ENCODE measurements around the gene PLOD1.

Gene PLOD1

GRCh38 chr1:11942280-11942679 is 7.8 kb downstream of the PLOD1 start:
- TF ChIP-seq CTCF (conservative IDR thresholded peaks at IDR 0.05; ENCODE audit: low read depth, low read length): no peak
- DNase-seq (ENCODE audit: low read depth): no peak
- no peak overlapping the region for H3K4me3 ChIP-seq (ENCODE audit: low read depth, low read length)

- no peak overlapping the region for H3K4me3 ChIP-seq (ENCODE audit: low read depth, low read length)
- TF ChIP-seq CTCF (conservative IDR thresholded peaks at IDR 0.05; ENCODE audit: low read depth, low read length): no peak
- no peak for DNase-seq (ENCODE audit: low read depth)
These were observed 9.1 kb downstream of the PLOD1 start for GRCh38 chr1:11943619-11944018.

- no peak overlapping the region for H3K4me3 ChIP-seq (ENCODE audit: low read depth, low read length)
- no peak for TF ChIP-seq CTCF (conservative IDR thresholded peaks at IDR 0.05; ENCODE audit: low read depth, low read length)
- DNase-seq (ENCODE audit: low read depth): peak; percentile 43
These were observed 9.9 kb downstream of the PLOD1 start for GRCh38 chr1:11944358-11944931.

GRCh38 chr1:11946647-11947046 is 12.1 kb downstream of the PLOD1 start:
- DNase-seq (ENCODE audit: low read depth): no peak
- no peak overlapping the region for H3K4me3 ChIP-seq (ENCODE audit: low read depth, low read length)
- no peak for TF ChIP-seq CTCF (conservative IDR thresholded peaks at IDR 0.05; ENCODE audit: low read depth, low read length)

- TF ChIP-seq CTCF (conservative IDR thresholded peaks at IDR 0.05; ENCODE audit: low read depth, low read length): no peak
- no peak for DNase-seq (ENCODE audit: low read depth)
- H3K4me3 ChIP-seq (ENCODE audit: low read depth, low read length): no peak overlapping the region
These were observed 14.4 kb downstream of the PLOD1 start for GRCh38 chr1:11948822-11949458.

DNA sequence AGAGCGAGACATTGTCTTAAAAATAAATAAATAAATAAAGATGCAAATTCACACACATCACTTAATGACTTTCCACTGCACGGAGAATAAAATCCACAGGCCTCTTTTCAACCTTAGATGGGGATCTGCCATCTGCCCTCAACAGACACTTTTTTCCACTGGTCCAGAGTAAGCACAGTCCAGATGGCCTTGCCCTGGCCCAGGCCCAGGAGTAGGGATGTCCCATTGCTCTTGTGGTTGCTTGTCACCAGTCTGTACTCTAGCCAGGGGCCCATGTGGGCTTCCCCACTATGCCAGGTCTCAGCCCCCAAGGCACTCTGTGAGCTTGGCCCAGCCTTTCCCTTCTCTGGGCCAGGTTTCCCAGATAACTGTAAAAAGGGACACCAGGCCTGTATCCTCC is 17.4 kb downstream of the PLOD1 start:
- no peak overlapping the region for H3K4me3 ChIP-seq (ENCODE audit: low read depth, low read length)
- DNase-seq (ENCODE audit: low read depth): no peak
- no peak for TF ChIP-seq CTCF (conservative IDR thresholded peaks at IDR 0.05; ENCODE audit: low read depth, low read length)

All from choroid plexus epithelial cell (primary cell).